ENCODE data around the gene SPTBN1.

The SPTBN1 gene

DNA sequence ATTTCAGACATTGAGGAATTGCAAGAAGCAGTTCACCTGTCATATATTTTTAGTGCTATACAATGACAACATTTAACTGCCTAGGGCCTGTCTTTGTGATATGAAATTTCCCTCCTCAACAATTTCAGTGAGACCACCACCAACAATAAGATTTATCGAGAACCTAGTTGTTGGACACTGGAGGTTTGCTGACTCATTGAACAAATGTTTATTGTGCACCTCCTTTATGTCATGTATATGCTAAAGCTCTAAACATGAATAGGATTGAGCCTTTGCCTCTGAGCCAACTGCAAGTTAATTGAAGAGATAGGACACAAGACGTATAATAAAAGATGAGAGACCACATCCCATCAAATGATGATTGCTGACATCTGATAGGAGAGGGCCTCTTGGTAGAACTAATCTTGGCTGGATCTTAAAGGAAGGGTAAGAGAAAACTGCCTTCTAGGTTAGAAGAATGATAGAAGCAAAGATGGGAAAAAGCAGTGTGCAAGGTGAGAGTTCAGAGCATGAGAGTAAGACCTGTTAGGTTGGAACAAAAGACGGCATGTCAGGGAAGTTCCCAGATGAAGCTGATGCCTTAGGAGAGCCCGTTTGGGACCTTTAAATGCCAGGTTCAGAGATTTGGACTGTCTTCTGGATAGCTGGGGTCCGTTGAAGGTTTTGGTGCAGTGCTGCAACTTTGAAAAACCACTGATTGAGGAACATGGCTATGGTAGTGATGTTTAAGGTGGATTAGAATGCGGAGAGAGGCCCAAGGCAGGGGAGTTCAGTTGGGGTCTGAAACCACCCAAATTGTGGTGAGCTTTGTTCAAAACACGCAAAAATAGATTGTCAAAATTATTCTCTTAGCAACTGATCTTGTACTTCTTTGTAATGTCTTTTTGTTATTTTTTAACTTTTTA is 134.3 kb downstream of the SPTBN1 start:
- DNase-seq (ENCODE audit: low read depth) = no peak

DNA sequence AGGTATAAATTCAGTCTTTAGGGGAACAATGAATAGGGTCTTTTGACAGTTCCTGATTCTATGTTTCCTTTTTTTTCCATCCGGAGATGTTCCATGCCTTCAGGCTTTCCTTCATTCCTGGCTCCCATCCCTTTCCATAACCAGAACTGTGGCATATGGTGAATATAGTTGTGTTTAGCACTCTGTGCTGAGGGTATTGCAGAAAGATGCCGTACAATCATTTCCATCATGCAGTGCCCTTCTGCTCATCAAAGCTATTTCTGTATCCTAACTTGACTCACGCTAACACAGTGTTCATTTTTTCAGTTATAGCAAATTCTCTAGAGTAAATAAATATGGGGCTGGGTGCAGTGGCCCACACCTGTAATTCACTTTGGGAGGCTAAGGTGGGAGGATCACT is 135.4 kb downstream of the SPTBN1 start:
- no peak for DNase-seq (ENCODE audit: low read depth)

DNA sequence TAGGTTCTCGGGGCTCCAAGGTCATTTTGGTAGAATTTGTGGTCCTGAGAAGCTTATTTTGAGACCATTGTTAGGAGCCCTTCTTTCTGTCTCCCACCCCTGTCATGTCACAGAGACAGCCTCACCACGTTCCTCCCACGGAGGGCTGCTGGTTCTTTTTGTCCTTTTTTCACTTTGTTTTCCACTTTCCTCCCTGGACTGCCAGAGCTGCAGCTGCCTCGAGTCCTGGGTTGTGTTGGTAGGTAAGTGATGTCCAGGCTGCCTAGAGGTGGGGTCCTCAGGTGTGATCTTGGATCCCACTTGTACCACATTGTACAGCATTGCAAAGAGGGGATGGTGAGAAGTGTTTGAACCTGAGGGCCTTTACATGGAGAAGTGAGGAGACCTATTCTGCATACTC is 137.1 kb downstream of the SPTBN1 start:
- DNase-seq (ENCODE audit: low read depth) = no peak

DNA sequence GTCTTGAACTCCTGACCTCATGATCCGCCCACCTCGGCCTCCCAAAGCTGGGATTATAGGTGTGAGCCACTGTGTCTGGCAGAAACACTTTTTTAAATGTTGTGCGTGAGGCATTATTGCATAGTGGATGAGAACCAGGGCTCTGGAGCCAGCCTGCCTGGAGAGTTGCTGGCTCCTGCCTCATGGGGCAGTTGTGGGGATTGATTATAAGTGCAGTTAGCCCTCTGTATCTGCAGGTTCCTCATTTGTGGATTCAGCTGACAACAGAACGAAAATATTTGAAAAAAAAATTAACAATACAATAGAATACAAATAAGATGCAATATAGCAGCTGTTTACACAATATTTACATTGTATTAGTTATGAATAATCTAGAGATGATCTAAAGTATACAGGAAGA is 137.9 kb downstream of the SPTBN1 start:
- DNase-seq (ENCODE audit: low read depth) = no peak

DNA sequence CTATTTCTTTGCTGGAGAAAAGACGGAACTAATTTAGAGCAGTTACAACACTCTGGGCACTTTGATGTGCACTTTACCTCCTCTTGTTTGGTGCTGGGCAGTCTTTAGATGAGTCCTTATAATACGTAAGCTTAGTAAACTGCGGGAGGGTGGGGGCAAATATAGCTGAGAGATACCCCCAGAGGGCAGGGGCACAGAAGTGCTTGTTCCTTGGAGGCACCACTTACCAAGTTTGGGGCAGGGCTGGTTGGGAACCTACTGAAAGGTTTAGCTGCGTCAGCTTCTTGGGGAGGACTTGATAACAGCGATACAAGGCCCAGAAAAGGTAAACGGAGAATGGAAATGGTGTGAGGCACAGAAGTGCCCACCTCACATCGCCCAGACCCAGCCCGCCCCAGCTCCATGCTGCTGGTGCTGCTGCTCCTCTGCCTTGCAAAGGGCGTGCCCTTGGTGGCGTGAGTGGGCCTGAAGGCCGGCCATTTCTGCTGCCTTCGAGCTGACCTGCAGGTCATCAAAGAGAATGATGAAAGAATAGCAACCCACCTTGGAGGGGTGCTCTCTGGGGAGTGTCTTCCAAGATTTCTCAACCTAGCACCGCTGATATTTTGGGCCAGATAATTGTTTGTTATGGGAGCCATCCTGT is 139.2 kb downstream of the SPTBN1 start:
- DNase-seq (ENCODE audit: low read depth) = no peak

DNA sequence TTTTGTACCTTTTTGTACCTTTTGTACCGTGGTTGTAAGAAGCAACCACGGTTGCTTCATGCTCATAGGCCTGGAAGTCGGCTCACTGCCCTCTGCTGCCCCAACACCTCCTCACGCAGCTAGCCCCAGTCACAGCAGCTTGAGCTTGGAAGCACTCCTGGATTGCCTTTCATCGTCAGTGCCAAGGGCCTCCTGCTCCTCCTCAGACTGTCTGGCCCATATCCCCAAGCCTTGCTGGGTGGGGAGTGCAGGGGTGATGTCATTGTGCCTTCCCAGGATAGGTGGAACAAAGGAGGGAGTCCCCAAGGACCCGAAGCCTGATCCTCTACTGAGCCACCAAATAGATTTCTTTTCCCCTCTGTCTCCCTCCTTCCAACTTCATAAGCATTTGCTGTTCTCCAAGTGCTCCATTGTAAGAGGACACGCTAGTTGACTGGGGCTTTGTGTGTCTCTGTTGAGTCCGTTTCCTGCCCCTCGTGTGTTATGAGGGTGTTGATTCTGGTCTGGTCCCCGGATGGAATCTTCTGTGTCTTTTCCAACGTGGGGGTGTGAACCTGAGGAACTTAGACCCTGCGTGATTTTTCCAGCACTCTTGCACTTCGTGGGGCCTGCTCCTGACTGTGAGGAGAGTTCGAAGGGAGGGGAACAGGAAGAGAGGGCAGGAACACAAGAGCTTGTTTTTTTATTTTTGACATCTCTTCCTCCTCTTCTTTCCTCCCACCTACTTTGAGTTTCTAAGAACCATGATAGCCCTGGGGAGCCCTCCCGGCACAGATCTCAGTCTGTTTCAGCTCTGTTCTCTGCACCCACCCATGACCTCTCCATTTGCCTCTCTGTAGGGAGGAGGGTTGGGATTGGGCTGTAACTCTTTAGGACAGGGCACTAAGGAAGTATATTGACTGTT is 140.1 kb downstream of the SPTBN1 start:
- DNase-seq (ENCODE audit: low read depth) = no peak

DNA sequence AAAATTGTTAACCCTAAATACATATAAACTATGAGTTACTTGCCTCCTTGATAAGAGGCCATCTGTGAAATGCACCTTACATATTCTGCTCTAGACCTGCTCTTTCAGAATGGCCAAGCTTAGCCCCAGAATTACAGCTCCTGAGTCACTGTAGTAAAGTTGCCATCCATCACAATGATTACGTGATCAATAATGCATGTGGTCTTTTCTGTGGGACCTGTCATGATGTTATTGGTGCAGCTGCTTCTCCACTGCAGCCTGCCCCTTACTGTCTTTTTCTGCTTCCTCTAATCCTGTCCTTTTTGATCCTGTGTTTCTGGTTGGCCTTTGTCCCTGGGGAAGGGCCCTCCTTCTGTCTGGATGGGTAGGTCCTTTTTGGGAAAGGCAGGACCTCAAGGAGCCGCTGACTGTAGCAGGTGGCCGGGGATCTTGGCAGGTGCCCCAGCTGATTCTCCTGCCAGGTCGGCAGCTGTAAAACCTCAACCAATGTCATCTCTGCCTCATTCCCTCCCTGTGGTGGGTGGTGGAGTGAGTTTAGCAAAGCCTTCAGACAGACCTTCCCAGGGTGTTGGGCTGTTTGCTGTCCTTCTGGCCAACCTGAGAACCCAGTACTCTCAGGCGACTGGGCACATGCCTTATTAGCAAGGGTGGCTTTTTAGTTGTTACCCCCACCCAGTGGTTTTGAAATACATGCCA is 141.2 kb downstream of the SPTBN1 start:
- no peak for DNase-seq (ENCODE audit: low read depth)

DNA sequence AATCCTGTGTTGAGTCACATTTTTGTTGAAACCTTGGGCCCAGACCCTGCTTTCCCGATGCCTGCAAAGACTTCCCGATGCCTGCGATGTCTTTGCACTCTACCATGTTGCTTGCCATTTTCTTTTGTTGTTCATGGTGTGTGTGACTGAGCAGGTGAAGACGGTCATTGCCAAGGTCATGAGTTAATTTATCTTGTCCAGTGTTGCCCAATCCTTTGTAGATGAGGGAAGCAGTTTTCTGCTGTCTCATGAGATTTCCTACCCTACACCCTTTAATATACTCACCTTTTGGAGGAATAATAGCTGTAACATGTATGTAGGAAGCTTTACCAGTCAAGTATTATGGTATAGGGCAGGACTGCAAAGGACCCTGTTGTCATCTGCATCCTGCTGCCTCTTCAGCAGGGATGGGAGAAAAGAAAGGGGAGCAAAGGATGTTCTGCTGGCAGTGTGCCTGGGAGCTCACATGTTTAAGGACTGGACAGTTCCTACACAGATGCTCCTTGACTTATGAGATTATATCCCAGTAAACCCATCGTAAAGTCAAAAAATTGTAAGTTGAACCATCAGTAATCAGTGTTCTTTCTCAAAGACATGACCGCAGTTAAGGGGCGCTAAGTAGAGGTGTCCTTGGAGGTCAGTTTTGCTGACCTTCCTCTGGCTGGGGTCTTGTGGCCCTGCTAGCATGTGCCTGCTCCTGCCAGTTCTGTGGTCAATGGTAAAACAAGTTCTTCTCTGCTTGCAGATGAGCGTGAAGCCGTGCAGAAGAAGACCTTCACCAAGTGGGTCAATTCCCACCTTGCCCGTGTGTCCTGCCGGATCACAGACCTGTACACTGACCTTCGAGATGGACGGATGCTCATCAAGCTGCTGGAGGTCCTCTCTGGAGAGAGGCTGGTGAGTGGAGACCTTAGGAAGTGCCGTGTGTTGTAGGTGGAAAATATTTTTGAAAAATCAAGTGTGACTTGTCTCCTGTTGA is 142.5 kb downstream of the SPTBN1 start:
- no peak for DNase-seq (ENCODE audit: low read depth)

DNA sequence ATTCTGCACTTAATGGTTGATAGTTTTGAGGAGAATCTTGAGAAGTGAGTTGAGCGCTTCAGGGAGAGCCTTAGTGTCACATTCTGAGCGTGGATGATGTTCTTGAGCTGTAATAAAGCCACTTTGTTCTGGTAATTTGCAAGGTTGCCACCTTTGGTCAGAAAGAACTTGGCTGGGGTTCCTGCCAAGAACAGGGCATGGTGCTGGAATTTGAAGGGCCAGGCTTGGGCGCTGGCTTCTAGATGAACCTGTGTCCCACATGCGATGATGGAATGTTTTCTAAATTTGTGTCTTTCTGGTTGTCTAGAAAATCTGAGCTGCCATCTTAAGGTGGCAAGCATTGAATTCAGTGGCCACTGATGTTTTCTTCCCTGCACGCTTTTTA is 143.2 kb downstream of the SPTBN1 start:
- DNase-seq (ENCODE audit: low read depth) = no peak

DNA sequence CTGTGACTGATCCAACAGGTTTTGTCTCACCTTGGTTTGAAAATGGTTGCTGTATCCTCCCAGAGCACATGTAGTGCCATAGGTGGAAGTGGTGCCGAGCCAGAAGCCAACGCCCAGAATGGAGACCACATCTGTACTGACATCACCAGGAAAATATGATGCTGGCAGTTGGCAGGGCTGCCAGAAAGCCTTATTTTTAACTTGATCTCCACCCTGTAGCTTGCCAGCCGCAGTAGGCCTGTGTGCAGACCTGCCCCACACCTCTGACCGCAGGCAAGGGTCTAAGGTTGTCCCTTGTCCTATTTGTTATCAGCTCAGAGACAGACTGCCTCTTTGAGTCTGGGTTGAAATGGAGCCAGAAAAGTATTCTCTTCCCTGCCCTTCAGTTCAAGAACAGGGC is 143.8 kb downstream of the SPTBN1 start:
- DNase-seq (ENCODE audit: low read depth) = no peak

DNA sequence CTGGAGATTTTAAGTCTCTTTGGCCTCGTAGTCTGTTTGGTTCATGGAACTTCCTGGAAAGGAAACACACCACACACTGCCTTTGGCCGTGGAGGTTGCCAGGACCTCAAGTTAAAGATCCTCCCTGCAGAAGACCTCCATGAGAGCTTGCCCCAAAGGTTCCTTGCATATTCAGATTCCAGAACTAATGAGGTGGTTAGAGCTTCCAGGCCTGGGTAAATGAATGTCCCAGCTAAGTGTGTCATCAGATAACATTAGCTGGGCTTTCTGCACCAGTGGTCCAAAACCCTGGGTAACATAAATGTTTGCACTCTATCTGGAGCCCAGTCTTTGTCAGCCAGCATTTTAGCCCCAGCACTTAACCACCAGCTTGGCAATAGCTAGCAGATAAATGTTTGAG is 145.2 kb downstream of the SPTBN1 start:
- no peak for DNase-seq (ENCODE audit: low read depth)

DNA sequence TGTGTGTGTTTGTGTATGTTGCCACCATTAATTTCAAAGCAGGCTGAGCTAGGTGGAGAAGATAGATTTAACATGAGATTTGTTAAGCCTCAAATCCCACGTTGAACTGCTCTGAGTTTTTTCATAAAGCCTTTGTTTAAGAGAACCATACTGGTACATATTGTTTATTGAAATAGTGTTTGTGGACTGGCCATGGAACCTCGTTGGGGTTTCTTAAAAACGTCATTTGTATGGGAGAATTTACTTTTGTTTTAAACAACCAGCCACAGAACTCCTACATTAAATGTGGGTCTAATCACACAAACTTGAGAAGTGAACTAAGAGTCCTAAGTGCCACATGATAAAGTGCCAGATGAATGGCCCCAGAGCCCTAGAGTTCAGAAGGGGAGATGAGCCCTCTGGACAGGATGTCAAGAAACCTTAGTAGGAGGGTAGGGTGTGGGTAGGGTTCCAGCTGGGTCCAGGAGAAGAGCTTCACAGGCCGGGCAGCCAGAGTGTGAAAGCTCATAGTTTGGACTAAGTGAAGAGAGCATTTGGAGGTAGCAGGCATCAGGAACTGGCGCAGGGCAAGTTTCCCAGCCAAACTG is 146.7 kb downstream of the SPTBN1 start:
- no peak for DNase-seq (ENCODE audit: low read depth)

DNA sequence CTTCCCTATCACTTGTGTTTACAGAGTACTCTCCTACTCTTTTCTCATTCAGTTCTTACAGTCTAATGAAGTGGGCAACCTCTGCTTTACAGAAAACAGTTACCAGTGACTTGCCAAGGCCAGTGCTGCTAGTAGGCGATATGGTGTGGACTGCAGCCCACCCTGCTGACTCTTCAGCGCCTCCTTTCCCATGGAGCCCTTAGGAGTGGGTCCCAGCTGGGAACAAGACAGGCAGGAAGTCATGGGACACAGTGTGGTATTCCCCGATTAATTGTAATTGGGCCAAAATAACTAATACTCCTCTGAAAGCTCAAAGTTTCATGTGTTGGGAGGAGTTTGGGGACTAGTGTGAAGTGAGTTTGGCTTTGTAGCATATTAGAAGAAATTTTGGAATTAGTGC is 147.2 kb downstream of the SPTBN1 start:
- DNase-seq (ENCODE audit: low read depth) = no peak

DNA sequence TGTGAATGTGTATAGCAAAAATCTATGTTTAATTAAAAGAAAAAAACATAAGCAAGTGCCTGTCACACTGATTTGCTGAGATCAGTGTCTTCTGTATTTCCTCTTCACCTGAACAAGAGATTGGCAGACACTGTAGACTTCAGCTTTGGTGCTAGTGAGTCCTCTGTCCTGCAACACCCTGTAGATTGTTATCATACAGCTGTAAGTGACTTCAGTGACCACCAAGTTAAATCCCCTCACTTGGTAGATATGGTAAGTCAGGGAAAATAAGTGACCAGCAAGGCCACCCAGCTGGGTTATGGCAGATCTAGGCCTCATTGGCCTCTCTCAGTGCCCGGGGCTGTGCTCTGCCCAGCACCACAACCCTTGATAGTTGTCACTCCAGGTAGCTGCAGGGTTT is 147.7 kb downstream of the SPTBN1 start:
- DNase-seq (ENCODE audit: low read depth) = no peak

DNA sequence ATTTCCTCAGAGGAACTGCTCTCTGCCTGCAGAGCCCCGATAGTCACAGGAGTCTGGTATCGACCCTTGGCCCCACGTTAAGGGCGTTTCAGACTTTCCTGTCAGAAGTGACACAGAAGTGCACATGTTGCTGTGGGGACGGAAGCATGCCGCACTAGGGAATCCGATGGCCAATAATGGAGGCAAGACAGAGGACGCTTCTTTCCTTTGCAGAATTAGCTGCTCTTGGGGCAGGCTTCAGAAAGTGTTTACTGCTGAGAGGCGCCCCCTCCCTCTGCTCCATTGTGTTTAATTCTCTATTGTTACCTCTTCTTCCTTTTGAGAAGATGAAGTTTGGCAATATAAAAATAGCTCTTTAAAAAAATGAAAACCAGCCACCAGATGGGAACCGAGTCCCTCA is 148.7 kb downstream of the SPTBN1 start:
- DNase-seq (ENCODE audit: low read depth) = no peak

DNA sequence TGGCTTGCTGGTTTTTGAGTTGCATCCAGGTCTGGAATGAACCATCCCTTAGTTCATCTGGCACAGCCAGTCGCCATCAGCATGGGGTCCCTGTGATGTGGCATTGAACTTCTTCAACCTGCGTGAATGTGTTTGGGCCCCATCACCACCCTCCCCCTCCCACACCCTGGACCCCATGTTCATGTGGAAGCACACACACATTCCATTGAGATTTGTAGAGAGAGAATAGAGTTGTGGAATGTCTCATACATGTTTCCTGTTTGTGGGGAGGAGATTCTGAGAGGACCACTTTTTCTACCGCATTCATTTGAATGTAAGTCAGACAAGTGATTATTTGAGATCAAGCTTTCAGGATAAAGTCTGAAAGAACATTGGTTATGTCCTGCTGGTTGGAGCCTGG is 149.7 kb downstream of the SPTBN1 start:
- no peak for DNase-seq (ENCODE audit: low read depth)

DNA sequence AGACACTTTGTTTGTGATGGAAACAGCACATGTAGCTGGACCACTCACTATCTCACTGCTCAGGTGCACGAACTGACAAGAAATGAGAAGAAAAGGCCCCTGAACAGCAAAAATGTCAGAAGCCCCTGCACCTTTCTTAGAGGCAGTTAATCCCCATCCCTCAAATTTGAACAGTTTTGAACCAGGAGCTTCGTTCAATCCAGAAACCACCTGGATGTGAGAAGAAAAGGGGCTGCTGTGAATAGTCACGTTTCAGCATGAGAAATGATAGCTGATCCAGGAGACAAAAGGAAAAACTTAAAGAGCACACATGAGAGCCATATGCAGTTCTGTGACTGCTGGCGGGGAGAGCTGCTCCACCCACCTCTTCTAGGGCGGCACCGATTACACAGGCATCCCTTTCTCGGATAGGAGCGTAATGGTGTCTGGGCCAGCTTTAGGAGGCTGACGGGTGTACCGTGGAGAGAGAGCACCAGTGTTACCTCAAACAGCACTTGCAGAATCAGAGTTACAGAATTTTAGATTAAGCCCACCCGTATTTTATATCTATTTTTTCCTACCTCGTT is 150.3 kb downstream of the SPTBN1 start:
- DNase-seq (ENCODE audit: low read depth) = no peak

DNA sequence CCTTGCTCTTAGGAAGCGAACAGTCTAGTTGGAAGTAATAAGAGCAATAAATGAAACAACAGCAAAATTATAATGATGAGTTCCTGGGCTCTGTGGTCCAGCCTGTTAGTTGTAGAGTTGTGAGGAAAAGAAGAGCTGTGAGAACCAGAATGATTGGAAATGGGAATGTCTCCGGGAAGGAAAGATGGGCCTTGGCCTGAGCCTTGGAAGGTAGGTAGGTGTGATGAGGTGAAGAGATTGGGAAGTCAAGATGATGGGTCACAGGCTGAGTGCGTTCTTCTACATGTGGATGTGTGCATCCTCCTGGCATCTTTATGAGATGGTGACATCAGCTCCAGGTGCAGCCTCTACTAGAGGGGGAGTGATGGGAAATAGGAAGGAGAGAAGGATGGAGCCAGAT is 152.1 kb downstream of the SPTBN1 start:
- no peak for DNase-seq (ENCODE audit: low read depth)

DNA sequence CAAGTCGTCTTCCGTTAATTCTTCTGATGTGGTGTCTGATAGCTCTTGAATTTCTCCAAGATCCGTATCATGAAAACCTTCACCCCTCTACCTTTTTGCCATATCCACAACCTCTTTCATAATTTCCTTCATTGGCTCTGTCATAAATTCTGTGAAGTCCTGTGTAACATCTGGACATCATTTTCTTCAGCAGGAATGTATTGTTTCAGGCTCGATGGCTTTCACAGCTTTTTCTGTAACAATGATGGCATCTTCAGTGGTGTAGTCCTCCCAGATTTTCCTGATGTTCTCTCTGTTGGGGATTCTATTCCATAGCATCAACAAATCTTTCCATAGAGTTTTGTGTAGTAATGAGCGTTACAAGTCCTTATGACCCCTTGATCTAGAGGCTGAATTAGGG is 153.1 kb downstream of the SPTBN1 start:
- DNase-seq (ENCODE audit: low read depth) = no peak

DNA sequence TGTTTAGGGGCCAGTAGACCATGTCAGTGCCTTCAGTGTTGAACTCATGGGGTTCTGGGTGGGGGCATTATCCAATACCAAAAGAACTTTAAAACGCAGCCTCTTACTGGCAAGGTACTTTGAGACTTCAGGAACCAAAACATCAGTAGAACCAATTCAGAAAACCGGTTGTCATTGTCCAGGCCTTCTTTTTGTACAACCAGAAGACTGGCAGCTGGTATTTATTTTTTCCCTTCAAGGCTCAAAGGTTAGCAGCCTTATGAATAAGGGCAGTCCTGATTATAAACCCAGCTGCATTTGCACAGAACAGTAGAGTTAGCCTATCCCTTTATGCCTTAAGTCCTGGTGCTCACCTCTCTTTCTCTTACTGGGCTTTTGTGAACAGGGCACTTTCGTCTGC is 153.5 kb downstream of the SPTBN1 start:
- no peak for DNase-seq (ENCODE audit: low read depth)
